Ovary (tissue), 1 donor: ENCODE results near the gene DGKQ.

ENCODE experiments used
- EP300 ChIP-seq: sonication (generic); formaldehyde crosslinking; IDR thresholded peaks from one replicate; pipeline ENCODE4 v1.6.1; 2017; ENCODE audit warnings: antibody characterized with exemption
- POLR2A ChIP-seq: fragments of 450-650 bp; IDR thresholded peaks from one replicate; pipeline ENCODE4 v1.6.1; 2017; ENCODE audit warnings: antibody characterized with exemption, mild to moderate bottlenecking, moderate library complexity

DNA sequence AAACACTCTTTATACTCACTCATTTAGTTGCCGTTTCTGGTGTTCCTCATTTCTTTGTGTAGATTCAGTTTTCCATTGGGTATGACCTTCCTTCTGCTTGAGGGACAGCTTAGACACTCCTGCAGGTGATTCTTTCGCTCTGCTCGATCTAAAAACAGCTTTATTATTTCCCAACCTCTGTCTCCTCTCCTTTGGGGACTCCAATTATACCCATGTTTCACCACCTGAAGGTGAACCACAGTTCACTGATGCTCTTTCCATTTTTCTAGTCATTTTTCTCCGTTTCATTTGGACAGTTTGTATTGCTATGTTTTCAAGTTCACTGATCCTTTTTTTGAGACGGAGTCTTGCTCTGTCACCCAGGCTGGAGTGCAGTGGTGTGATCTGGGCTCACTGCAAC, 33.5 kb upstream of the DGKQ start:
- TF ChIP-seq EP300 (no peak), POLR2A (no peak)
